ENCODE results near the gene DPP6.

The DPP6 gene

DNA sequence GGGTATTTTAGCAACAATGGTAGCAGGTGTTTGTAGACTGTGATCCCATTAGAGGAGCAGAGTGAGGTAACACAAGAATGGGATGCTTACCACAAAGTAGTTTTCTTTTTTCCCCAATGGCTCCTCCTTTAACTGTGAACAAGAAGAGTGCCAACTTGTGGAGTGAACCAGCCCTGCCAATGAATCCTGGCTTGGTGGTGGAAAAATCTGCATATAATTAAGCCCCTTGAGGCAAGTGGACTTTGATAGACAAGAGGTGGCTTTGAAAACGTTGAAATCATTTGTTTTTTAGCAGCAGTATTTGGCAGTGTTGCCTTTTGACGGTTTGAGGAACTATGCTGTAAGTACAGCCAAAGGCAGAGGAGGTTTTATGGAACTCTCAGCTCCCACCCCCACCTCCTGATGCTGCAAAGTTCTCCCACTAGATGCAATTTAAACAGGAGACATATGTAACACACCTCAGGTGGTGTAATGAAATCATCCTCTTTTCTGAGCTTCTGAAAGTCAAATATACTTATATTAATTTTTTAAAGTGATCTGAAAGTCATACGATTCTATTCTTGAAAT lies 295.6 kb downstream of the DPP6 start:
- no peak for DNase-seq

DNA sequence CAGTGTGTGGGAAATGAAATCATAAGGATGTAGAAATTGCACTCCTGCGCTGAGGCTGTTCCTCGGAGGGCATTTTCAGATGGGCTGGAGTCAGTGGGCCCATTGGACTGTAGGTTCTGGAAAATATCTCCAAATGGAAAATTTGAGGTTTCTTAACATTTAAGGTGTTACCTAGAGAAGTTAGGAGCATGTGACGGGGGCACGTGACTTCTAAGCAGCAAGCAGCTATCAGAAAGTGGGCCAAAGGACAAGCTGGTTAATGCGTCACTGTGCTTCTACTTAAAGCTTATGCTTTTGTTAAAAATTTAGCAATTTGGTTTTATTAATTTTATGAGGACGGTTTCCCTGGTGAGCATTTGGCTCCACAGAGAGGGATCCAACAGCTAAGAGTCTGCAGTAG lies 298.7 kb downstream of the DPP6 start:
- DNase-seq: no peak

DNA sequence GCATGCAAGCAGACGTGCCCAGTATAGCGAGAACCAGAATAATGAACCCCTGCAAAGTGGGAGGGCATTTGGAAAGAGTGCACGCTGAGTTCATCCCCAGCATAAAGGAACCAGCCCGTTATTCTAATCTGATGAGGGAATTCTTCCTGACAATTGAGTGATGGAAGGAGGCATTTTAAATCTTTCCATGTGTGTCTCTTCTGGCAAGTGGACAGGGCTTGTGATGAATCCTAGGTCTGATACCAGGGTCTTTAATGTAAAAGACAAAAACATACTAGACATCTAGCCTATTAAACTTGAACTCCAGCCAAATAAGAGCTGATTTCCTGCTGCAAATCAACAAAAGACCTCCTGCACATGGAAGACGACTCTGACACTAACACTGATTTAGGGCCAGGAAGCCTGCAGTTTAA lies 301.2 kb downstream of the DPP6 start:
- no peak for DNase-seq

DNA sequence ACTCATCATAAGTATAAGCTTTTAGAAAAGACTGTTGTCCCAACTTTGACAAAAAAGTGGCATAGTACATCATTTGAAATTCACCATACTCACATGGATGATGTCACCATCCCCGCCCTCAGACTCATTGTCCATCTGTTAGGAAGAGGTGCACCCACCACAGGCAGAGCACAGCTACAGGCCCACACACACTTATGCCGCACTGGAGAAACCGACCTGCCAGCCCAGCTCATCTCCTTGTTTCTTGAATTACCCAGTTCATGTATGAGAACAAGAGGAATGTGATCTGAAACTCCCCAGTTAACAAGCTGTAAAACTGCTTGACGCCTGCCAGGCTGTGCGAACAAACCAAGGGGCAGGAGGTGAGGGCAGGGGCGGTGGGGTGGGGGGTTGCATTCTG lies 312.0 kb downstream of the DPP6 start:
- no peak for DNase-seq

DNA sequence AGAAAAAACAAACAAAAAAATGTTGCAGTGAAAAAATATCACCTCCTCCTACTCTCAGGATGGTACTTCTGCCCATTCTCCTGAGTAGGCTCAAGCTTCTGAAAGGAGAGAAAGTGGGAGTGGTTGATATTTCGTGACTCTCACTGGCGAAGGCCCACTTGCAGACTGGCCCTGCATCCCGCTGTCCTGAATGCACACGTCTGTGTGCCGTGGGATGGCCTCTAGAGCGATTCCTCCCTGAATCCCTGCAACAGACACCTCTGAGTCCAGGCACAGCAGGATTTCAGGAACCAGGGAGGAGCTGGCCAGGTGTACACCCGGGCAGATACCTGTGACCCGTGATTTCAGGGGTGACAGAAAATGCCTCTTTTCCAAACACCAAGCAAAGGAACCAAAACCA lies 319.2 kb downstream of the DPP6 start:
- DNase-seq: no peak

DNA sequence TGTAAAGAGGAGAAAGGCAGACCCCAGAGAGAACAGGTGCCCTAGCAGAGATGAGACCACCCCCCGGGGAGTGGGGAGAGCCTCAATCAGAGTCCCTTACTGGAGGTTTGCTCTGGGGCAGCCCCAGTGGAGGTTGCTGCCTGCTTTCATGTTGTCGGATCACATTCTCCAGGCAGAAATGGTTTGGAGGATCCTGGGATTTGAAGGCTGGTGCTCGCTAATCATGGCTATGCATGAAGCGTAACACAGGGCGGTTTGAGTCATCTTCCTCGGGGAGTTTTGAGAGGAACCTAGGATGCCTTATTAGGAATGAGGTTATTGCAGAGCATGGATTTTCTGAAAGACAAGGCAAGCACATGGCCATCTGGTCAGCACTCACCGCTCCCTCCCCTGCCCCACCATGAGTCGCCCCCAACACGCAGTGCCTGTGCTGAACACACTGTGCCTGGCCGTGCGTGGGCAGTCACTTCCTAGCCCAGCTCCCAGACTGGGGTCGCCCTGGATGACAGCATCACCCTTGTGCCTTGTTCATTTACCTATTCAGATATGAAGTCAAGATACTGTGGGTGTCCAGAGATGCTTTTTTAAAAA lies 319.9 kb downstream of the DPP6 start:
- no peak for DNase-seq

DNA sequence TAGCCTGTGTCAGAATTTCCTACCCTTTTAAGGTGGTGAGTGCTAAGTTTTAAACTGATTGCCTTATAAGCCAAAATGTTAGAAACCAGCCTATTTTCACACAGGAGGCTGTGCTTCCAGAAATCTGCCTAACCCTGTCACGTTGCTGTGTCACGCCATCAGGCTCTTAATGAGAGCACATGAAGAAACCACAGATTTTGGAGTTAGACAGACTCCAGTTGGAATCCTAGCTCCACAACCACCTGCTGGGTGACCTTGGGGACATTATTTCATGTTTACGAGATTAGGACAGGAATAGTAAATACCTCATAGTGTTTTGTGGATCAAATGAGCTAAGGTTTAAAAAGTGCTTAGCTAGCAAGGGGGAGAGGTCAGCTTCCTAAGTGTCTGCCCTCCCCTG lies 321.8 kb downstream of the DPP6 start:
- DNase-seq: no peak

DNA sequence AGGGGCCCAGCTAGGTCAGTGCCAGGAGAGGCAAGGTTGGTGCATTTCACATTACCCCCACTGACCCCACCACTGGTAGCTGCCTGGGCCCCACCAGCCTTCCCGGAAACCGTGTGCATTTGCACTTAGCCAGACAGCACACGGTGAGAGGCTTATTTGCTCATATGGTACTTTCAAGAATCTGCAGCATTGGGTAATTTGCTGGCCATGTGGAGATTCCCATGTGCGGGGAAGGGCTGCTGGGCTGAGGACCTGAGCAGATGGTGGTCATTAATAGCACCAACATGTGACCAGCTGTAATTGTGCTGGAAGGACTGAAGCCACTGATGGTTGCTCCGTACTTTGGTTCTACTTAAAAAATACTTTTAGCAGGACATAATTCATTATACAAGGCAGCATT lies 323.8 kb downstream of the DPP6 start:
- no peak for DNase-seq

DNA sequence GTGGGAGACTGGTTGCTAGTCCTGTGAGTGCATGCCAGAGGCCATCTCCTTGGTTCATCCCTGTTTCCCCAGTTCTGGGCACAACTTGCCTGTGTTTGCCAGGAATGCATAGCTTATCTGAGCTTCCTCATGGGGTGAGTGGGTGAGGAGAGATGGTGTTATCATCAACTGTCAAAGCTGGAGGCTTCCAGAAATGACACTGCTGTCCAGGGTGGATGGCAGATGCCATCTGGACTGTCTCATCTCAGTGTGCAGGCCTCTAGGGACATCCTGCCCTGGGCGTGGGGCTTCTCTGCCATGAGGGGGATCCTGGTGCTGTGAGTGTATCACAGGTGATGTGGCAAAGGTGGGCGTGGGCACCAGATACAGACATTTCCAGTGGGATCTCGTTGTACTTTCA lies 328.6 kb downstream of the DPP6 start:
- DNase-seq: no peak

DNA sequence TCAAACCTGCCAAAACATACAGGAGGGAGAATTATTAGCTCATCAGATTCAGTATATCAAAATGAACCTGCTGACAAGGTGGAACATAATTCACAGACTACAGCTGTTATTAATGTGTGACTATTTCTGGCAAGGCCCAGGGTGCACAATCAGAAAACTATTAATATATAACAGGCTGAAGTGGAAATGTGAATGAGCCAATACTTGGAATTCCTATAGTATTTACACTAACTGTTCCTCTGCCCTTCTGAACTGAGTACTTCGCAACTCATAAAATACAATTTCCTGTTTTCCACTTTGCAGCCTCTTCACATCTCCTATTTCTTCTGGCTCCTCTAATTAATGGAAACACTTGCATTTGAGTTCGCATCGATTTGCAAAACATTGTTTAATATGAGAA lies 330.8 kb downstream of the DPP6 start:
- no peak for DNase-seq

DNA sequence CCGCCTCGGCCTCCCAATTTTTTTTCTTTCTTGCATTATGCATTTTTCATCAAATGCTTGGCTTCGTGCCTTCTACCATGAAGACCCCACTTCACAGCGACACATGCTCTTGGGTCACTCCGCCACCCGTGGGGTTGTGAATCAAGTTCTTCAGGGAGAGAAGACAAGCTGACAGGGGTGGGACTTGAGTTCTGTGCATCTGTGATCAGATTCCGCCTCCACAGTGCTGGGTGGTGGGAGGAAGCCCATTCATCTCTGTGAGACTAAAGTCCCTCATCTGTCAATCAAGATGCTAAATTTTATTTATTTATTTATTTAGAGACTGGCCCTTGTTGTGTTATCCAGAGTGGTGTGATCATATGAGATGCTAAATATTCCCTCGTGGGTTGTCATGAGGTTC lies 333.0 kb downstream of the DPP6 start:
- DNase-seq: no peak

DNA sequence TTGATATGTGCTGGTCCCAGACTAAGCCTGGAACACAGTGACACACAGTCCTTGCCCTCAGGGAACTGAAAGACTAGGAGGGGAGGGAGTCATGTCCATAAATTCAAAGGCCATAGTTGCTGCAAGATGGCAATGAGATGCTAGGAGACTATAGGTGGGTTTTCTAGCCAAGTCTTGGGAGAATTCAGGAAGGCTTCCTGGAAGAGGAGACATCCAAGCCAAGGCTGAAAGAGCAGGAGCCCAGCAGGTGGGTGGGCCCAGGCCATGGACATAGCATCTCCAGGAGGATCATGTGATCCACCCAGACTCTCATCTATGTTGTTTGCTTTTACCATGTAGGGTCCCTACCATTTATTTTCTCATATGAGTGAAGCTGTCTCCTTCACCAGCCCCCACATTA lies 335.1 kb downstream of the DPP6 start:
- DNase-seq: no peak

DNA sequence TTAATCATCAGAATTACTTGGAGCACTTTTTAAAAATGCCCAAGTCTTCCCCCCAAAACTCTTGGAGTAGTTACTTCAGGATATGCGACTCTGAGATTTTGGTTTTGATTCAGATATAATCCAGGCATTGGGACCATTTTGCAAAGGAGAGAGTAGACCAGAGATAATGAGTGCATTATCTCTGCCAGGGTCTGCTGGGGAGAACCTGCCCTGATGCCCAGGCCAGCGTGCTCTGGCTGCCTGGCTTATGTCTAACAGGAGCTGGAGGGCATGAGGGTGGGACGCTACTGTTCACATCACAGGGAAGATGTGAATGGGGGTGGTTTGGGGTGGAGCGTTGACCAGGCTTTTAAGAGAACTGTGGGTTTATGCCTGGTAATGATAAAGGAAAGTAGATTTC lies 336.2 kb downstream of the DPP6 start:
- no peak for DNase-seq

DNA sequence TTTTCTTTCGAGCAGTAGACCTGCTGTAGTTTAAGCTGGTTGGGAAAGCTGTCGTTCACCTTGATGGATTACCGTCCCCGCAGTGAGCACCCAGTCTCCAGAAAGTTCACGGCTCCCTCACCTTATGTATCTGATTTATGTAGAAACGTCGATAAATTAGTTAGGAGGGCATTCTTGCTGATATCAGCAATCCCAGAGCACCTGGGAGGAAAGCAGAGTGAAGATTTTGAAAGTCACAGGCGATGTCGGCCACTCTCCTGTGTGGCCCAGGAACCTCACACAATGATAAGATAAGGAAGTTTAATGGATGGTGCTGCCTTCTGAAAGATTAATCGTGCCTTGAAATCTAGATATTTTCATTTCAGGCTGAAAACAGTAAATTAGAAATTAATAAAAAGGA lies 336.8 kb downstream of the DPP6 start:
- DNase-seq: no peak

DNA sequence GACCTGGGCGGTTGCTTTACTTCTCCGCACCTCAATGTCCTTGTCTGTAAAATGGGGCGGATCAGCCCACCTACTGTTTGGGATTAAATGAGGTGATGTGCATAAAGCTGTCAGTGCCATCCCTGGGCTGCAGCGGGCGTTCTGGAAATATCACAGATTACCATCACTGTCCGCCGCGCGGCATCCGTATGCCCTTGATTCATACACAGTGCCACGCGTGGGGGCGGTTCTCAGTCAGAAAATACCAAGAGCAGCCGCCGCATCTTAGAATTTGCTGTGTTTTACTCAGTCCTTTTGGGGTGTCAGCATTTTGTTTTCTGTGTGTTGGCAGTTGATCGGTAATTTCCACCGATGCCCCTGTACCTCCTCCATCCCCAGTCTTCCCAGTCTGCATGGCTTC lies 338.8 kb downstream of the DPP6 start:
- no peak for DNase-seq

DNA sequence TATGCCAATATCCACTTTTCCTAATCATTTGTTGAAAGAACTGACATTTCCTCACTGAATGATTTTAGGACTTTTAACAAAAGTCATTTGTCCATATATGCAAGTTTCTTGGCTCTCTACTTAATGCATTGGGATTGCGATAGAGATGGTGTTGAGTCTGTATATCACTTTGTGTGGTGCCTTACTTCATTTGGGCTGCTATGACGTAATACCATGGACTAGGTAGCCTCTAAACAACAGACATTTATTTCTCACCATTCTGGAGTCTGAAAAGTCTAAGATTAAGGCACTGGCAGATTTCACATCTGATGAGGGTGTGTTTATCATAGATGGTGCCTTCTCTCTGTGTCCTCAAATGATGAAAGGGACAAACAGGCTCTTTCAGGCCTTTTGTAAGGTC lies 342.6 kb downstream of the DPP6 start:
- DNase-seq: no peak

DNA sequence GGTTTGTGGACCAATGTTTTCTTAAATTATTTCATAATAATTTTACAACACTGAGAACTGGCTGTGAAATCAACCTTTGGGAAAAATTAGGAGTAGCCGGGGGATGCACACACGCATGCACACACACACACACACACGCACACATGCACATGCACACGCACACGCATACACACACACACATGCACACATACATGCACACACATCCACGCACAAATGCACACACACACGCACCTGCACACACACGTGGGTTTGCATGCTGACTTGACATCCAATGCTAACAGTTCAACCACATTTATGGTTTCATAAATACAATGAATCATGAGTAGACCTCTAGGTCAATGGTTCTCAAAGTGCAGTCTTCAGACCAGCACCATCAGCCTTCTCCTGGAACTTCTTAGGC lies 354.1 kb downstream of the DPP6 start:
- no peak for DNase-seq

DNA sequence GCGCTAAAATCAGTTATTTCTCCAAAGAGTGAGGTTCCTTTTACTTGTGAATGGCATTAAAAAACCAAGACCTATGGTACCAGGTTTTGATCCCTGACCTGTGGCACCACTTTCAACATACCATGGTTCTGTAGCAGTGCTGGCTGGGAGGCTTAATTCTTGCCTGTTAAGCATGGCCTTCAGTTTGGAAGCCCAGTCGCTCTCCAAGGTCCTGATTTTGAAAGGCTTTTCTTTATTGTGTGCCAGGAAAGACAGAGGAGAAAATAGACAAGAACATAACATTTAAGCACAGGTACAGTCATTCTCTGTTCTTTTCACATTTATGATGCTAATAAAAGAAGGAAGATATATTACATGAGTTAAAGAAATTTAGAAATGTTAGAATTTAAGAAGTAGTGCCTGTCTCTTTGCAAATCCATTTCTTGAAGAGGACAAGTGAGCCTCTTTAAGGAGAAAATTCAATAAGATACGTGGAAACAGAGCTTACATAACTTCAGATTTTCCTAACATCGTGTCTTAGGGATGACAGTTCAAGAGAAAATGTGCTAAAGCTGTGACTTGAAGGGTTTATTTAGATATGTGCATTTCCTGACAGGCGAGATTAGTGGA lies 357.6 kb downstream of the DPP6 start:
- DNase-seq: peak; percentile 56

DNA sequence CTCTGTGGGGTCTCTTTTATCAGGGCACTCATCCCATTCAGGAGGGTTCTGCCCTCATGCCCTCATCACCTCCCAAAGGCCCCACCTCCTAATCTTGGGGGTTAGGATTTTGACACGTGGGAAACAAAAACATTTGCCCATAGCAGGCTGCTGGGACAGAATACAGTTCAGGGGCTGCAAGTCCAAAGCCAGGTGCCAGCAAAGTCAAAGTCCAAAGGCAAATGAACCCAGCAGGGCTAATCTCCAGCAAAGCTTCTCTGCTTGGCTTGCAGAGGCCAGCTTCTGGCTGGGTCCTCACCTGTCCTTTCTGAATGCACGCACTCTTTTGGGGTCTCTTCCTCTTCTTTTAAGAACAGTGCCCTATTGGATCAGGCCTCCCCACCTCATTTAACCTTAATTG lies 359.9 kb downstream of the DPP6 start:
- DNase-seq: no peak

DNA sequence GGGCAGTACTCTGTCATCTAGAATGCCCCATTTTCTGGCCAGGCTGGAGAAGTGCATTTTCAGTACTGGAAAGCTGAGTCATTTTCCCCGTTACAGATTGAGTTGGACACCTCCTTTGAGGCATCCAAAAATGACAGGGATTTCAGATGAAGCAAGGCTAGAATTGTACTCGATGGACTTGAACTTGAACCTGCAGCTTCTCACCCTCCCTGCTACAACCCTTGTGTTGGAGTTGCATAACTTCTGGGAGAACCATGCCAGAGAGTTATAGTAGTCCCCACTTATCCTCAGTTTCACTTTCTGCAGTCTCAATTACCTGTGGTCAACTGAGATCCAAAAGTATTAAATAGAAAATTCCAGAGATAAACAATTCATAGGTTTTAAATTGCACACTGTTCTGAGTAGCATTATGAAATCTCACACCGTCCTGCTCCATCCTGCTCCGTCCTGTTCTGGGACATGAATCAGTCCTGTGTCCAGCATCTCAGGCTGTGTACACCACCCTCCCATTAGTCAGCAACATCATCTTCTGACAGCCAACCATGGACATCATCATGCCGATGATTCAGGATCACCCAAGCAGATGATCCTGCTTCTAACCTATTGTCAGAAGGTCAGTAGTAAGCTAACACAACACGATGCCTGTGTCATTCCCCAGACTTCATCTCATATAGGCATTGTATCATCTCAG lies 363.7 kb downstream of the DPP6 start:
- no peak for DNase-seq

DNA sequence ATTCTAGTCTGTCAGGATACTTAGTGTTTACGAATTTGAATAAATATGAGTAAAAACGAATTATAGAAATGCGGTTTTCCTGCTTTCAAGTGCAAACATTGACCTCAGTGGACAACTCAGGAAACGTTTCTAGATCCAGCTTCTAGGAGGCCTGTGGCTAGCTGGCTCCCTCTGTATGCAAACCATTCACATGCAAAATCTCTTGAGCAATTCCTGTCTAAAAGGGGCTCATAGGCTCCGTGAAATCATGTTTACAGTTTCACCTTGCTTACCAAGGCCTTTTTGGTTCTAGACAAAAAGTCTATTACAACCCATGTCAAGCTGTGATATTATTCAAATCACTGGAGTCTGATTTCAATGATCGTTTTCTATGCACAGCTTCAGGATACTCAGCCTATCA lies 364.5 kb downstream of the DPP6 start:
- DNase-seq: no peak

DNA sequence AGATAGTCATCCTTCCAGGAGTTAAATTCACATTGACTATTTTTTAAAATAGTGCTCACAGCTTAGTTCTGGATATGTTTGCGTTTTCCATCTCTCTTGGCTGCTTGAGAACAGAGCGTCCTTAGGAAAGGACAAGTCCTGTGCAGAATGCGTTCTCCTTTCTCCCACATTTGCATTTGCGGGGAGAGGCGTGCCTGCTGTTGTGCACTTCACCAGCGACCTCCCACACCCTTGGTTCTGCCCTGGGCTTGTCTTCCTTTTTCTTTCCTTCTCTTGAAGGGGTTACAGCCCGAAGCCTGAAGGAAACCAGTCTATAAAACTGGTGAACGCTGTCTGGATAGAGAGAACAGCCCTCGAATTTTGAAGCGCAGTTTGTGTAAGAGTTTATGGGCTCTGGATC lies 367.1 kb downstream of the DPP6 start:
- DNase-seq: no peak

DNA sequence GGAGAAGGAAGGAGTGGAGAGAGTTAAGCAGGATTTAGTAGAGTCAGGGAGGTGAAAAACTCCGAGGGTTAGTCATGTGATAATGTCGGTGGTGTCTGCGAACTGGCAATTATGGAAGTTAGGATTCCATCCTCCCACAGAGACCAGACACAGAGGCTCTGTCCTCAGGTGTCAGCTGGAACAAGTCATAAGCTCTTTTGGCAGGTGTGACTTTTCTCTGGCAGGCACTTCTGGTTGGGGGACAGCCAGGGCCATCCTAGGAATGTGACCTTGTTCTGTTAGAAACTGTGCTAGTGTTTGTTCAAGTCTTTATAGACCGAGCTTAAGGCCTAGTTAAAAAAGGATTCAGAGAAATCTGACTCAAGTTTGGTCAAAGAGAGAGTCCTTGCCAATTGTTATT lies 371.0 kb downstream of the DPP6 start:
- no peak for DNase-seq

DNA sequence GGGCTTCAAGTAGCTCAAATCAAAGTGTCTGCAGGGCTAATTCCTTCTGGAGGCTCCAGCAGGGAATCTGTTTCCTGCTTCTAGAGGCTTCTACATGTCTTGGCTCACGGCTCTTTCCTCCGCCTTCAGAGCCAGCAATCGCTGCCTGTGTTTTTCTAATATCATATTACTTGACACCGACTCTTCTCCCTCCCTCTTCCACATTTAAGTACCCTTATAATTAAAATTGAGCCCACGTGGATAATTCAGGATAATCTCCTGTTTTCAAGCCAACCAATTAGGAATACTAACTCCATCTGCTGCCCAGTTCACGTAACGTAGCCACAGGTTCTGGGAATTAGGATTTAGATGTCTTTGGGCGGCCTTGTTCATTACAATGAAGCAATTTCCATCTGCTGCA lies 372.2 kb downstream of the DPP6 start:
- DNase-seq: no peak

DNA sequence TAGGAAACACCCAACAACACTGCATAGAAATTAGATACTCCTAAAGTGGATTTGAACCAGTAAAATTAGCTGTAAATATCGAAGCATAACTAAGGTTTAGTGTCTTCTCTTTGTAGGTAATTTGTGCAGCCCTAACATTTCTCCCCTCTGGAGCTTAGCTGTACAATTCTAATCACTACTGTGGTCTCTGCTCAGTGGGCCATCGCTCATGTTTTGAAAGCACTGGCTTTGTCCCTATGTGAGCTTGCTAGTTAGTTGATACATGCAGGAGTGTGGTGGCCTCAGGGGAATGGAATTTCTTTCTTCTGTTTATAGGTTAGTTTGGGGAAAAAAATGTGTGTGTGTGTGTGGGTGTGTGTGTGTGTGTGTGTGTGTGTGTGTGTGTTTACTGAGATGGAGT lies 373.1 kb downstream of the DPP6 start:
- DNase-seq: no peak

Measured in right forelimb (tissue), 1 donor.